SK-N-MC (cell line): ENCODE measurements around the gene RWDD4.

ENCODE experiments used
- DNase-seq: peaks from one replicate; pipeline ENCODE4 v3.0.0-alpha.2; 2011; ENCODE audit warnings: low read depth, low spot score
- H3K27ac ChIP-seq: fragments of 200-600 bp; sonication (generic); 2 replicates; pipeline ENCODE4 v1.5.1; 2016; ENCODE audit warnings: mixed run types
- H3K36me3 ChIP-seq: fragments of 200-600 bp; sonication (generic); 2 replicates; pipeline ENCODE4 v1.6.1; 2017; ENCODE audit warnings: antibody characterized with exemption, low read length, mixed read lengths; ENCODE audit not compliant: insufficient read depth
- H3K4me3 ChIP-seq: fragments of 200-600 bp; sonication (generic); 2 replicates; pipeline ENCODE4 v1.5.1; 2016
- H3K9ac ChIP-seq: fragments of 200-600 bp; sonication (generic); 2 replicates; pipeline ENCODE4 v1.8.0; 2017; ENCODE audit warnings: mixed run types, mixed read lengths; ENCODE audit not compliant: insufficient read length
- H3K9me3 ChIP-seq: fragments of 200-600 bp; sonication (generic); 2 replicates; pipeline ENCODE4 v1.6.1; 2017; ENCODE audit warnings: low read depth, mild to moderate bottlenecking, antibody characterized with exemption, low read length, moderate library complexity, mixed read lengths
- EZH2 ChIP-seq: fragments of 200-600 bp; sonication (generic); IDR thresholded peaks from one replicate; pipeline ENCODE4 v1.6.1; 2017; ENCODE audit warnings: antibody characterized with exemption
- FOXP2 ChIP-seq: optimal IDR thresholded peaks from 2 replicates; pipeline ENCODE3; 2011; ENCODE audit warnings: mild to moderate bottlenecking, moderate library complexity; ENCODE audit not compliant: insufficient read depth; ENCODE audit errors: extremely low read length, control extremely low read depth
- POLR2AphosphoS5 ChIP-seq: IDR thresholded peaks from 2 replicates; pipeline ENCODE4 v1.6.1; 2012; ENCODE audit warnings: mild to moderate bottlenecking, low read depth, low read length, borderline replicate concordance

The RWDD4 gene

GRCh38 chr4:183675625-183676024 lies 16.6 kb upstream of the RWDD4 start:
- H3K4me3 ChIP-seq: peak overlapping the region; percentile 43
- peak overlapping the region; percentile 56 for H3K9ac ChIP-seq
- peaks cover 43% of the 10 kb centered on the region for H3K36me3 ChIP-seq

DNA sequence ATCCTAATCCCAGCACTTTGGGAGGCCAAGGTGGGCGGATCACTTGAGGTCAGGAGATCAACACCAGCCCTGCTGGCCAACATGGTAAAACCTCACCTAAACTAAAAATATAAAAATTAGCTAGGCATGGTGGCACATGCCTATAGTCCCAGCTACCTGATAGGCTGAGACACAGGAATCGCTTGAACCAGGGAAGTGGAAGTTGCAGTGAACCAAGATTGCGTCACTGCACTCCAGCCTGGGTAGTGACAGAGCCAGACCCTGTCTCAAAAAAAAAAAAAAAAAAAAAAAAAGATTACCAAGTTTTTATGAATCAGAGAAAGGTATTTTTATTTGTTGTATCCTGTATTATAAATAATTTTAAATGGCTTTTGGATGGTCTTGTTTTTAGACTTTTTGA lies 15.2 kb upstream of the RWDD4 start:
- no peak for TF ChIP-seq EZH2
- no peak for TF ChIP-seq FOXP2
- no peak for TF ChIP-seq POLR2AphosphoS5
- H3K36me3 ChIP-seq: peaks cover 43% of the 10 kb centered on the region
- no peak overlapping the region for H3K9ac ChIP-seq
- no peak for DNase-seq
- no peaks in the 10 kb centered on the region for H3K9me3 ChIP-seq
- peak overlapping the region; percentile 94 for H3K27ac ChIP-seq
- no peak overlapping the region for H3K4me3 ChIP-seq

More at GRCh38 chr4:183675625-183676024, 16.6 kb upstream of the RWDD4 start:
- DNase-seq: no peak
- TF ChIP-seq FOXP2 (no peak), EZH2 (no peak), POLR2AphosphoS5 (no peak)
- Histone ChIP-seq H3K9me3 (no peaks in the 10 kb centered on the region), H3K27ac (peak overlapping the region; percentile 94)

- H3K9ac ChIP-seq: no peak overlapping the region
- peaks cover 50% of the 10 kb centered on the region for H3K36me3 ChIP-seq
- no peak for TF ChIP-seq EZH2
- H3K9me3 ChIP-seq: no peaks in the 10 kb centered on the region
- H3K4me3 ChIP-seq: no peak overlapping the region
- no peak for DNase-seq
- no peak overlapping the region for H3K27ac ChIP-seq
Observed at GRCh38 chr4:183670960-183671555, 12.1 kb upstream of the RWDD4 start.

DNA sequence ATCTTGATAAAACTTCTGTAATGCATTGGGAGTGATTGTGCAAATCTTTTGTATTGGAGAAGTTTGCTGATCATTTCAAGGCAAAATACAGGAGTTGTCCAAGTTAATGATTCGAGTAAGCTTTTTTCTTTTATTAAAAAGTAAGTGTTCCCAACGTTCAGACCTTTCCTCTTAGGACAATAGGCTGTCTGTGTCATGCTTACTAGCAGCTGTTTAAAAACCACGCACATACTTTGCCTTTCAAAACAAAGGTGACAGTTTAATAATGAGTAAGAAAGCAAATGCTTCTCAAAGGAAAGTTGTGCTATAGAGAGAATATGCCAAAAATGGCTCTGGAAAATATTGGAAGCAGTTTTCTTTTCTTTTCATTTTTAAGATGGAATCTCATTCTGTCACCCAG lies 11.3 kb upstream of the RWDD4 start:
- no peak for DNase-seq
- no peak overlapping the region for H3K27ac ChIP-seq
- no peak overlapping the region for H3K9ac ChIP-seq
- H3K4me3 ChIP-seq: no peak overlapping the region
- H3K9me3 ChIP-seq: no peaks in the 10 kb centered on the region
- H3K36me3 ChIP-seq: peaks cover 58% of the 10 kb centered on the region
- TF ChIP-seq EZH2 (no peak), FOXP2 (no peak), POLR2AphosphoS5 (no peak)

GRCh38 chr4:183666088-183666487 lies 7.1 kb upstream of the RWDD4 start:
- no peak for DNase-seq
- Histone ChIP-seq H3K4me3 (no peak overlapping the region), H3K27ac (no peak overlapping the region), H3K36me3 (peaks cover 56% of the 10 kb centered on the region), H3K9ac (no peak overlapping the region), H3K9me3 (no peaks in the 10 kb centered on the region)
- TF ChIP-seq POLR2AphosphoS5 (no peak), EZH2 (no peak), FOXP2 (no peak)

- TF ChIP-seq FOXP2: no peak
- TF ChIP-seq POLR2AphosphoS5: no peak
- no peak for TF ChIP-seq EZH2
- no peak for DNase-seq
- no peaks in the 10 kb centered on the region for H3K9me3 ChIP-seq
- H3K9ac ChIP-seq: peak overlapping the region; percentile 93
- H3K36me3 ChIP-seq: peaks cover 15% of the 10 kb centered on the region; the same call in 1 of the 2 replicates
- peak overlapping the region; percentile 48 for H3K27ac ChIP-seq
- peak overlapping the region; percentile 99 for H3K4me3 ChIP-seq
Observed at GRCh38 chr4:183659872-183660242, 872 bp upstream of the RWDD4 start.

GRCh38 chr4:183658362-183659028 lies 490 bp downstream of the RWDD4 start:
- Histone ChIP-seq H3K9ac (peak overlapping the region; percentile 91), H3K4me3 (peak overlapping the region; percentile 99), H3K27ac (0 out of 2 replicates have a peak overlapping the region, but pooled peaks have one; percentile 36), H3K9me3 (no peaks in the 10 kb centered on the region), H3K36me3 (peaks cover 12% of the 10 kb centered on the region)
- no peak for DNase-seq
- TF ChIP-seq EZH2 (no peak), POLR2AphosphoS5 (no peak), FOXP2 (no peak)

DNA sequence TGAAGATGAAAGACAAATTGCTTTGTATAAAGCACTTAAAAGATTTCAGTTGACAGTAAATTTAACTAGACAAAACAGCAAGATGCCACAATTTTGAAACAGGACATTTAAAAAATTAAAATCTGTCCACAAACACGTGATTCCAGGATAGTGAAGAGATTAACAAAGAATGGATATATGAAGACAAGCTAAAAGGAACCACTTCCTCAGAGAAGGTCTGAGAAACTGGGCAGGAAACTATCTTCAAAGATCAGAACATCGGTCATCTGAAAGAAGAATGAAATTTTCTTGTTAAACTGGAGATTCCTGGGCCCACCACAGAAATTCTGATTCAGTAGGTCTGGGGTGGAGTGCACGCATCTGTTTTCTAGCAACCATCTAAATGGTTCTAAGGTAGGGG lies 1.4 kb downstream of the RWDD4 start:
- Histone ChIP-seq H3K4me3 (peak overlapping the region; percentile 99), H3K9ac (peak overlapping the region; percentile 91), H3K27ac (no peak overlapping the region), H3K36me3 (peaks cover 13% of the 10 kb centered on the region), H3K9me3 (no peaks in the 10 kb centered on the region)
- no peak for DNase-seq
- no peak for TF ChIP-seq FOXP2
- TF ChIP-seq POLR2AphosphoS5: no peak
- TF ChIP-seq EZH2: no peak
